ENCODE data around the gene ZBTB40.
A peak's percentile ranks its signal among the peaks of the same experiment; 100 is the strongest.

ZBTB40 gene

GRCh38 chr1:22552021-22552420 is 100.4 kb downstream of the ZBTB40 start:
- H3K4me1 ChIP-seq (ENCODE audit: insufficient read depth, low read length), result peaks cover 20% of the 10 kb centered on the region
- H3K4me3 ChIP-seq (ENCODE audit: low read length), result no peak overlapping the region
- H3K36me3 ChIP-seq (ENCODE audit: insufficient read depth, low read length), result no peaks in the 10 kb centered on the region
- no peak overlapping the region for H2AFZ ChIP-seq (ENCODE audit: low read depth, low read length)
- peaks cover 63% of the 10 kb centered on the region for H3K27me3 ChIP-seq (ENCODE audit: insufficient read depth, low read length)
- no peaks in the 10 kb centered on the region for H3K9me3 ChIP-seq (ENCODE audit: low read length)

GRCh38 chr1:22553104-22553880 is 101.6 kb downstream of the ZBTB40 start:
- H3K4me1 ChIP-seq (ENCODE audit: insufficient read depth, low read length), result peaks cover 25% of the 10 kb centered on the region
- no peaks in the 10 kb centered on the region for H3K9me3 ChIP-seq (ENCODE audit: low read length)
- H2AFZ ChIP-seq (ENCODE audit: low read depth, low read length), result no peak overlapping the region
- H3K36me3 ChIP-seq (ENCODE audit: insufficient read depth, low read length), result no peaks in the 10 kb centered on the region
- H3K4me3 ChIP-seq (ENCODE audit: low read length), result no peak overlapping the region
- H3K27me3 ChIP-seq (ENCODE audit: insufficient read depth, low read length), result peaks cover 58% of the 10 kb centered on the region

DNA sequence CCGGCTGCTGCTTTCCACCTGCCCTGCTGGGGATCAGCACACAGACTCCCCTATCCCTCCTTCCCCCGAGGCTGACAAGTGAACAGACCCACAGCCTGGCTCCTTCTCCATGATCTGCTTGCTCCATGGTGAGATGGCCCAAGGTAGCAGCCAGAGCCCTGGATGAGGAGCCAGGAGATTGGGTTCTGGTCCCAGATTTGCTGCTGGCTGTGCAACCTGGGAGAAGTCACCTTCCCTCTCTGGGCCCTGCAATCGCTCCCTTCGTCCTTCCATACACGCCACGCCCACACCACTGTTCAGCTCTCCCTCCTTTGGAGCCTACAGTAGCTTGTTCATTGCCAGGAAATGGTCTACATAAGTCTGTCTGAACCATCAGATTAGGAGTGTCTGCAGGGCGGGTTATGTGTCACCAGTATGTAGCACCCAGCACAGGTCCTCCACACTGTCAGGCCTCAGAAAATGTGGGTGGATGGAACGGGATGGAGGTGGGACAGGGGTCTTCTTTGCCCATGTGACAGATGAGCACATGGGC is 102.4 kb downstream of the ZBTB40 start:
- peaks cover 54% of the 10 kb centered on the region for H3K27me3 ChIP-seq (ENCODE audit: insufficient read depth, low read length)
- H3K36me3 ChIP-seq (ENCODE audit: insufficient read depth, low read length), result no peaks in the 10 kb centered on the region
- no peaks in the 10 kb centered on the region for H3K9me3 ChIP-seq (ENCODE audit: low read length)
- H3K4me3 ChIP-seq (ENCODE audit: low read length), result no peak overlapping the region
- H2AFZ ChIP-seq (ENCODE audit: low read depth, low read length), result no peak overlapping the region
- peaks cover 25% of the 10 kb centered on the region for H3K4me1 ChIP-seq (ENCODE audit: insufficient read depth, low read length)

- H3K36me3 ChIP-seq (ENCODE audit: insufficient read depth, low read length), result no peaks in the 10 kb centered on the region
- H2AFZ ChIP-seq (ENCODE audit: low read depth, low read length), result no peak overlapping the region
- no peak overlapping the region for H3K4me3 ChIP-seq (ENCODE audit: low read length)
- no peaks in the 10 kb centered on the region for H3K9me3 ChIP-seq (ENCODE audit: low read length)
- H3K27me3 ChIP-seq (ENCODE audit: insufficient read depth, low read length), result peaks cover 60% of the 10 kb centered on the region
- H3K4me1 ChIP-seq (ENCODE audit: insufficient read depth, low read length), result peaks cover 25% of the 10 kb centered on the region
Measured at GRCh38 chr1:22555371-22555656, 103.7 kb downstream of the ZBTB40 start.

DNA sequence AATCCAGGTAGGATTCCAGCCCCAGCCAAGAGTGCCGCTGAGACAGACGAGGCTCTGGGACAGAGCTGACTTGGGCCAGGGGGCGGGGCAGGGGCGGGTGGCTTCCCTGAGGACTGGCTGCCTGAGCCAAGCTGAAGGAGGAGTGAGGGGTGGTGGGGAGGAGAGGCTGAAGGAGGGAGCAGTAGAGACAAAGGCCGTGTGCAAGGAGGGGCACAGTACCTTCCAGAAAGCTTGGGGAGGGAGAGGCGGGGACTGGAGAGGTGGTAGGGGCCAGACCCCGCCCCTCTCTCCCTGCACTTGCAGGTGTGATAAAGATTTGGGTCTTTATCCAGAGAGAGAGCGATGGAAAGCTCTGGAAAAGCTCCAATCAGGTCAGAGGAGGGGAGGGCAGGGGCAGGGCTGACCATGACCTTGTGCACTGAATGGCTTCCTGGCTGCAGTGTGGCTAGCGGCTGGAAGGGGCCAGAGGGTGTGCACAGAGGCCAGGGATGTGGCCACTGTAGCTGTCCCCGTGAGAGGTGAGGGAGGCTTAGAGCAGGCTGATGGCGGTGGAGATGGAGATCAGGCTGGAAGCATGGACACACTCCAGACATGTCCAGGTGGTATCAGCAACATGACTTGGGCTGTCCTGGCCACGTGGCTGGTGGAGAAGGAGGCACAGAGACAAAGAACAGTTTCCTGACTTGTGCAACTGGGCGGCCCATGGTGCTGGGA is 104.9 kb downstream of the ZBTB40 start:
- H3K27me3 ChIP-seq (ENCODE audit: insufficient read depth, low read length), result peaks cover 60% of the 10 kb centered on the region

GRCh38 chr1:22557341-22557950 is 105.8 kb downstream of the ZBTB40 start:
- Histone ChIP-seq H3K4me3 (ENCODE audit: low read length) (no peak overlapping the region), H3K9me3 (ENCODE audit: low read length) (no peaks in the 10 kb centered on the region), H3K27me3 (ENCODE audit: insufficient read depth, low read length) (peaks cover 63% of the 10 kb centered on the region), H3K4me1 (ENCODE audit: insufficient read depth, low read length) (peaks cover 25% of the 10 kb centered on the region), H2AFZ (ENCODE audit: low read depth, low read length) (no peak overlapping the region), H3K36me3 (ENCODE audit: insufficient read depth, low read length) (no peaks in the 10 kb centered on the region)

More for the DNA sequence above, 104.9 kb downstream of the ZBTB40 start:
- Histone ChIP-seq H3K4me3 (ENCODE audit: low read length) (no peak overlapping the region), H2AFZ (ENCODE audit: low read depth, low read length) (peak overlapping the region; percentile 46), H3K4me1 (ENCODE audit: insufficient read depth, low read length) (peaks cover 25% of the 10 kb centered on the region), H3K36me3 (ENCODE audit: insufficient read depth, low read length) (no peaks in the 10 kb centered on the region), H3K9me3 (ENCODE audit: low read length) (no peaks in the 10 kb centered on the region)

- Histone ChIP-seq H3K4me3 (ENCODE audit: low read length) (peak within 1 kb of the TSS; percentile 30), H3K27me3 (ENCODE audit: insufficient read depth, low read length) (peaks cover 85% of the 10 kb centered on the region), H3K9me3 (ENCODE audit: low read length) (no peaks in the 10 kb centered on the region), H3K4me1 (ENCODE audit: insufficient read depth, low read length) (peaks cover 15% of the 10 kb centered on the region), H3K36me3 (ENCODE audit: insufficient read depth, low read length) (no peaks in the 10 kb centered on the region), H2AFZ (ENCODE audit: low read depth, low read length) (no peak within 1 kb of the TSS)
Measured at GRCh38 chr1:22562584-22563583, 111.2 kb downstream of the ZBTB40 start, which contains the start of gene EPHA8. Gene EPHA8 (plus strand): TSS chr1:22563489. CDS start chr1:22563636, 147 bp downstream.

- Histone ChIP-seq H2AFZ (ENCODE audit: low read depth, low read length) (no peak overlapping the region), H3K27me3 (ENCODE audit: insufficient read depth, low read length) (peaks cover 93% of the 10 kb centered on the region), H3K4me1 (ENCODE audit: insufficient read depth, low read length) (peaks cover 15% of the 10 kb centered on the region), H3K36me3 (ENCODE audit: insufficient read depth, low read length) (no peaks in the 10 kb centered on the region), H3K4me3 (ENCODE audit: low read length) (peak overlapping the region; percentile 30), H3K9me3 (ENCODE audit: low read length) (no peaks in the 10 kb centered on the region)
Measured at GRCh38 chr1:22563671-22564602, 112.3 kb downstream of the ZBTB40 start.

DNA sequence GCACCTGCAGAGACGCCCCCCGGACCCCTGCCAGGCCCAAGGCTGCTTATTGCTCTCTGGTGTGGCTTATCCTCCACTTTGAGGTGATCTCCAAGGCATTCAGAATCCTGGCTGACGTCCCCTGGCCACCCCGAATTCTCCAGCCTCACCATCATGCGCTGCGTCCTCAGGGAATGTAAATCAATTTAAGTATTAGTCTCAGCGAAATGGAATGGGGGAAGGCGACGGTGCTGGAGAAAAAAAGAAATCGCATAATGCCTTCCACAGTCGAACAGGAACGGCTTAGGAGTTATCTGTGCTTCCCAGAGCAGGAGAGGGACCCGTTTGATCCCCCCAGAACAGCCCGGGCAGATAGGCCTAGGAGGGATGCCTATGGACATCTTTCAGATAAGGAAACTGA is 114.5 kb downstream of the ZBTB40 start:
- Histone ChIP-seq H3K4me3 (ENCODE audit: low read length) (no peak overlapping the region), H2AFZ (ENCODE audit: low read depth, low read length) (no peak overlapping the region), H3K9me3 (ENCODE audit: low read length) (no peaks in the 10 kb centered on the region), H3K4me1 (ENCODE audit: insufficient read depth, low read length) (peaks cover 15% of the 10 kb centered on the region), H3K36me3 (ENCODE audit: insufficient read depth, low read length) (no peaks in the 10 kb centered on the region), H3K27me3 (ENCODE audit: insufficient read depth, low read length) (peaks cover 74% of the 10 kb centered on the region)

GRCh38 chr1:22567197-22567596 is 115.5 kb downstream of the ZBTB40 start:
- peaks cover 64% of the 10 kb centered on the region for H3K27me3 ChIP-seq (ENCODE audit: insufficient read depth, low read length)
- H2AFZ ChIP-seq (ENCODE audit: low read depth, low read length), result no peak overlapping the region
- H3K9me3 ChIP-seq (ENCODE audit: low read length), result no peaks in the 10 kb centered on the region
- H3K4me3 ChIP-seq (ENCODE audit: low read length), result no peak overlapping the region
- H3K4me1 ChIP-seq (ENCODE audit: insufficient read depth, low read length), result peaks cover 15% of the 10 kb centered on the region
- no peaks in the 10 kb centered on the region for H3K36me3 ChIP-seq (ENCODE audit: insufficient read depth, low read length)

DNA sequence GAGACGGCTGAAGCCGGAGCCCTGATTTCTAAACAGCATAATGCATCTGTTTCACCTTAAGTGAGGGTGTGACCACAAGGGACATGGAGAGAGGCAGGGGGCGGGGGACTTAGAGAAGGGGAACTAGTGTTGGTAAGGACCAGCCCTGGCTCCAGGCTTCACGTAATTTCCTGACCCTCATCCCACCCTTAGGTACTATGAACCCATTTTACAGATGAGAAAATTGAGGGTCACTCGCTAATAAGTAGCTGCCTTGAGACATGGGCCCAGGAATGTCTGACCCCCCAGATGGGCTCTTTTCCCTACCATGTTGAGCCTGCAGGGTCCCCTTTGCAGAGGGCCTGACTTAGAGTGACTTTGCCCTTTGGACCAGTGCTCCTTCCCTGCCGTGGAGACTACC is 116.3 kb downstream of the ZBTB40 start:
- peaks cover 56% of the 10 kb centered on the region for H3K27me3 ChIP-seq (ENCODE audit: insufficient read depth, low read length)
- no peaks in the 10 kb centered on the region for H3K9me3 ChIP-seq (ENCODE audit: low read length)
- H2AFZ ChIP-seq (ENCODE audit: low read depth, low read length), result no peak overlapping the region
- H3K4me3 ChIP-seq (ENCODE audit: low read length), result no peak overlapping the region
- H3K36me3 ChIP-seq (ENCODE audit: insufficient read depth, low read length), result no peaks in the 10 kb centered on the region
- peaks cover 15% of the 10 kb centered on the region for H3K4me1 ChIP-seq (ENCODE audit: insufficient read depth, low read length)
